Liver (tissue), 9 donors: ENCODE data around the gene PSRC1. TPM values are rescaled to one million over a fixed set of nuclear protein-coding genes. Genes with fewer than 3 reads are reported as not detected.

Experiments
- DNase-seq: peaks from one replicate; pipeline ENCODE4 v3.0.0-alpha.2; 2017; ENCODE audit warnings: low spot score
- H3K27ac ChIP-seq, 2 donors: one replicate each; pipeline ENCODE4 v1.7.0; 2013; ENCODE audit warnings: inconsistent platforms in 2 of 2, low read length in 2 of 2, control low read depth in 1 of 2, low read depth in 1 of 2, mild to moderate bottlenecking in 1 of 2
- H3K27me3 ChIP-seq, 4 donors: one replicate each; pipeline versions ENCODE4 v1.6.1 to v1.7.0; 2013; ENCODE audit warnings: low read length in 3 of 4, inconsistent platforms in 1 of 4, mild to moderate bottlenecking in 1 of 4, moderate library complexity in 1 of 4; ENCODE audit not compliant: control insufficient read depth in 4 of 4, insufficient read depth in 4 of 4
- H3K36me3 ChIP-seq, 4 donors: one replicate each; pipeline versions ENCODE4 v1.6.1 to v1.7.0; 2013; ENCODE audit warnings: low read length in 3 of 4, mild to moderate bottlenecking in 3 of 4, low read depth in 1 of 4, moderate library complexity in 1 of 4; ENCODE audit not compliant: control insufficient read depth in 4 of 4, insufficient read depth in 3 of 4
- H3K4me1 ChIP-seq, 4 donors: one replicate each; pipeline versions ENCODE4 v1.6.1 to v1.7.0; 2013; ENCODE audit warnings: low read length in 3 of 4, mild to moderate bottlenecking in 3 of 4, moderate library complexity in 1 of 4; ENCODE audit not compliant: control insufficient read depth in 4 of 4, insufficient read depth in 4 of 4
- H3K4me3 ChIP-seq, 3 donors: one replicate each; pipeline versions ENCODE4 v1.6.1 to v1.7.0; 2013; ENCODE audit warnings: low read length in 3 of 3, control low read depth in 1 of 3, low read depth in 1 of 3, mild to moderate bottlenecking in 1 of 3
- H3K9ac ChIP-seq, 2 donors: one replicate each; pipeline ENCODE4 v1.7.0; 2013; ENCODE audit warnings: low read length in 2 of 2, mild to moderate bottlenecking in 2 of 2, moderate library complexity in 2 of 2, control low read depth in 1 of 2, low read depth in 1 of 2
- H3K9me3 ChIP-seq, 4 donors: one replicate each; pipeline versions ENCODE4 v1.6.1 to v1.7.0; 2013; ENCODE audit warnings: low read length in 3 of 4; ENCODE audit not compliant: control insufficient read depth in 4 of 4
- EGR1 ChIP-seq, 2 donors: IDR thresholded peaks; 2 replicates each; pipeline ENCODE4 v1.6.1; 2016 to 2018; ENCODE audit warnings: antibody characterized with exemption in 2 of 2, low read depth in 2 of 2
- FOXA1 ChIP-seq: IDR thresholded peaks from 2 replicates; pipeline ENCODE4 v1.6.1; 2016; ENCODE audit warnings: antibody characterized with exemption
- FOXA2 ChIP-seq: IDR thresholded peaks from 2 replicates; pipeline ENCODE4 v1.6.1; 2016; ENCODE audit warnings: antibody characterized with exemption
- GABPA ChIP-seq, 2 donors: IDR thresholded peaks in 1 of 2; conservative IDR thresholded peaks in 1 of 2; 2 replicates each; pipeline ENCODE4 v1.6.1; 2016; ENCODE audit warnings: antibody characterized with exemption in 2 of 2, mild to moderate bottlenecking in 1 of 2, moderate library complexity in 1 of 2
- HNF4A ChIP-seq, 2 donors: conservative IDR thresholded peaks; 2 replicates each; pipeline ENCODE4 v1.6.1; 2016; ENCODE audit warnings: antibody characterized with exemption in 2 of 2, mild to moderate bottlenecking in 2 of 2
- HNF4G ChIP-seq: IDR thresholded peaks from 2 replicates; pipeline ENCODE4 v1.6.1; 2016; ENCODE audit warnings: antibody characterized with exemption
- JUND ChIP-seq, 2 donors: IDR thresholded peaks; 2 replicates each; pipeline ENCODE4 v1.6.1; 2016; ENCODE audit warnings: antibody characterized with exemption in 2 of 2
- NR2F2 ChIP-seq: IDR thresholded peaks from 2 replicates; pipeline ENCODE4 v1.6.1; 2016; ENCODE audit warnings: antibody characterized with exemption
- RAD21 ChIP-seq, 2 donors: IDR thresholded peaks; 2 replicates each; pipeline ENCODE4 v1.6.1; 2016; ENCODE audit warnings: antibody characterized with exemption in 2 of 2, mild to moderate bottlenecking in 2 of 2
- REST ChIP-seq: IDR thresholded peaks from 2 replicates; pipeline ENCODE4 v1.6.1; 2016; ENCODE audit warnings: antibody characterized with exemption, mild to moderate bottlenecking
- SP1 ChIP-seq: IDR thresholded peaks from 2 replicates; pipeline ENCODE4 v1.6.1; 2018; ENCODE audit warnings: antibody characterized with exemption, mild to moderate bottlenecking
- TAF1 ChIP-seq: conservative IDR thresholded peaks from 2 replicates; pipeline ENCODE4 v1.6.1; 2016; ENCODE audit warnings: antibody characterized with exemption, mild to moderate bottlenecking
- YY1 ChIP-seq: IDR thresholded peaks from 2 replicates; pipeline ENCODE4 v1.6.1; 2016; ENCODE audit warnings: antibody characterized with exemption, mild to moderate bottlenecking
- ZBTB33 ChIP-seq: IDR thresholded peaks from 2 replicates; pipeline ENCODE4 v1.6.1; 2016; ENCODE audit warnings: antibody characterized with exemption
- WGBS: extraction: QIAGEN DNeasy Blood & Tissue Kit; methylation state at CpG from one replicate; pipeline ENCODE4 v1.1.7; 2013; 5-methylcytosine and 5-hydroxymethylcytosine counted together
- polyA plus RNA-seq, 2 donors: library from polyadenylated mRNA; stranded (reverse) in 1 of 2; unstranded in 1 of 2; fragments of 200-250 nt in 1 of 2; fragments of >200 nt in 1 of 2; fragmentation: Nextera tagmentation in 1 of 2; extraction: Ambion mirVana in 1 of 2; gene quantifications; one replicate each; pipeline versions ENCODE4 v1.2.1 to v1.2.3, GENCODE V29; 2013 to 2015
- total RNA-seq, 2 donors: library from RNA; depleted of rRNA; stranded (reverse); fragments of >200 nt; gene quantifications; one replicate each; pipeline ENCODE4 v1.2.3, GENCODE V29; 2014
- TF ChIP-seq, protein P1 (sequence below): IDR thresholded peaks from 2 replicates; pipeline ENCODE4 v1.6.1; 2016; ENCODE audit warnings: antibody characterized with exemption
- TF ChIP-seq, protein P2 (sequence below): IDR thresholded peaks from 2 replicates; pipeline ENCODE4 v1.6.1; 2016; ENCODE audit warnings: antibody characterized with exemption
- TF ChIP-seq, protein P3 (sequence below): fragments of 150-350 bp; IDR thresholded peaks from 2 replicates; pipeline ENCODE4 v1.5.1; 2017; ENCODE audit warnings: improper control_type of control experiment, low read depth, low read length; ENCODE audit not compliant: missing input control
- donor health status: healthy.
- donor health status: healthy.
- donor health status: healthy.
- donor health status: healthy.
- donor health status: healthy.

The PSRC1 gene
- total and polyA plus RNA-seq, 4 donors = 0.25 to 2.6 (median 1.1) TPM

DNA sequence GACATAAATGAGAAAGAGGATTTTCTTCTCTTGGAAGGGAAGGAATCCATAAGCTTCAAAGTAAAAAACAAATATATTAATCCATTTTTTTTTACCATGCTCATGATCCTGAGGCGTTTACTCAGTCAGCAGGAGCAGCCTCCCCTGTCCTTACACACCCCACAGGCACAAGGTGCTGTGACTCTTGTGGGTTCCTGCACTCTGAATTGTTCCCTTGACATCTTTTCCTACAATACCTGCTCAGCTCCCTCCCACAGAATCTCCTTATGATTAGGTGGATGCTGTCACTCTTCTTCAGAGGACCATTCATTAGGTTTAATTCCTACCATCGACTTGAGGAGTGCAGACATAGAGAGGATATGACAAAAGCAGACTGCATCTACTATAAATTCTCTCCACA, 10.1 kb upstream of the PSRC1 start (continued):
- TF ChIP-seq ZBTB33 (no peak), HNF4A (conservative IDR thresholded peaks at IDR 0.05) (no peak)

GRCh38 chr1:109292364-109292763, 9.4 kb upstream of the PSRC1 start:
- TF ChIP-seq YY1 (no peak), REST (no peak), ZBTB33 (no peak), EGR1 (IDR thresholded peaks at IDR 0.05; ENCODE audit: low read depth in 2 of 2) (no peak), JUND (IDR thresholded peaks at IDR 0.05) (no peak), SP1 (no peak), FOXA2 (no peak), FOXA1 (no peak), TAF1 (no peak), HNF4G (no peak), HNF4A (conservative IDR thresholded peaks at IDR 0.05) (no peak), GABPA (IDR thresholded peaks at IDR 0.05 in 1 of 2, conservative IDR thresholded peaks at IDR 0.05 in 1 of 2) (no peak), NR2F2 (no peak), RAD21 (IDR thresholded peaks at IDR 0.05) (no peak)
- TF ChIP-seq, protein P1, sequence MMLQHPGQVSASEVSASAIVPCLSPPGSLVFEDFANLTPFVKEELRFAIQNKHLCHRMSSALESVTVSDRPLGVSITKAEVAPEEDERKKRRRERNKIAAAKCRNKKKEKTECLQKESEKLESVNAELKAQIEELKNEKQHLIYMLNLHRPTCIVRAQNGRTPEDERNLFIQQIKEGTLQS = no peak
- TF ChIP-seq, protein P2, sequence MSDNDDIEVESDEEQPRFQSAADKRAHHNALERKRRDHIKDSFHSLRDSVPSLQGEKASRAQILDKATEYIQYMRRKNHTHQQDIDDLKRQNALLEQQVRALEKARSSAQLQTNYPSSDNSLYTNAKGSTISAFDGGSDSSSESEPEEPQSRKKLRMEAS = no peak
- TF ChIP-seq, protein P3, sequence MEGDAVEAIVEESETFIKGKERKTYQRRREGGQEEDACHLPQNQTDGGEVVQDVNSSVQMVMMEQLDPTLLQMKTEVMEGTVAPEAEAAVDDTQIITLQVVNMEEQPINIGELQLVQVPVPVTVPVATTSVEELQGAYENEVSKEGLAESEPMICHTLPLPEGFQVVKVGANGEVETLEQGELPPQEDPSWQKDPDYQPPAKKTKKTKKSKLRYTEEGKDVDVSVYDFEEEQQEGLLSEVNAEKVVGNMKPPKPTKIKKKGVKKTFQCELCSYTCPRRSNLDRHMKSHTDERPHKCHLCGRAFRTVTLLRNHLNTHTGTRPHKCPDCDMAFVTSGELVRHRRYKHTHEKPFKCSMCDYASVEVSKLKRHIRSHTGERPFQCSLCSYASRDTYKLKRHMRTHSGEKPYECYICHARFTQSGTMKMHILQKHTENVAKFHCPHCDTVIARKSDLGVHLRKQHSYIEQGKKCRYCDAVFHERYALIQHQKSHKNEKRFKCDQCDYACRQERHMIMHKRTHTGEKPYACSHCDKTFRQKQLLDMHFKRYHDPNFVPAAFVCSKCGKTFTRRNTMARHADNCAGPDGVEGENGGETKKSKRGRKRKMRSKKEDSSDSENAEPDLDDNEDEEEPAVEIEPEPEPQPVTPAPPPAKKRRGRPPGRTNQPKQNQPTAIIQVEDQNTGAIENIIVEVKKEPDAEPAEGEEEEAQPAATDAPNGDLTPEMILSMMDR = no peak
- no peaks in the 10 kb centered on the region for H3K36me3 ChIP-seq
- H3K27me3 ChIP-seq = no peaks in the 10 kb centered on the region
- no peak for DNase-seq
- no peak overlapping the region for H3K9ac ChIP-seq
- WGBS = 82% methylated on average over 9 of the region's 9 CpGs
- H3K9me3 ChIP-seq = no peaks in the 10 kb centered on the region
- no peak overlapping the region for H3K27ac ChIP-seq
- H3K4me3 ChIP-seq = no peak overlapping the region
- no peaks in the 10 kb centered on the region for H3K4me1 ChIP-seq
